Colon (tissue), 2 donors: ENCODE results near the gene CAPZB.

ENCODE experiments used
- FAIRE-seq: peaks from 2 replicates; lab custom pipeline; 2012; peaks lifted over from hg19 to GRCh38; lab: Jason Lieb, UNC
- donor health status: control.
- donor health status: control.

CAPZB gene

DNA sequence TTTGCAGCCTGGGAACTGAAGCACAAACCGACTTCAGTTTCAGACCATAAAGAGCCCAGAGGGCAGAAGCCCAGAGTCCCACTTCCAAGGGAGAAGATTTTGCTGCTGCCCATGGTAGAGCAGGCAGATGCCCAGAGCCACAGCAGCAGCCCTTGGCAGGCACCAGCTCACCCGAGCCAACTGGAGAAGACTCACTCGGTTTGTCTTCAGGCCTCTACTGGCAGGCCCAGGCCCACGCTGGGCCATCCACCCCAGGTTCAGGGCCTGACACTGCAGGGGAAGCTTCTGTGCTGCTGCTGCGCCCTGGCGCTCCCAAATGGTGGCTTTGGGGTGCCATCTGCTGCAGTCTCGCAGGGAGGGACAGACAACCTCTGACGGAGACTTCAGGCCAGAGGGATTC, 139.9 kb downstream of the CAPZB start:
- no peak for FAIRE-seq

DNA sequence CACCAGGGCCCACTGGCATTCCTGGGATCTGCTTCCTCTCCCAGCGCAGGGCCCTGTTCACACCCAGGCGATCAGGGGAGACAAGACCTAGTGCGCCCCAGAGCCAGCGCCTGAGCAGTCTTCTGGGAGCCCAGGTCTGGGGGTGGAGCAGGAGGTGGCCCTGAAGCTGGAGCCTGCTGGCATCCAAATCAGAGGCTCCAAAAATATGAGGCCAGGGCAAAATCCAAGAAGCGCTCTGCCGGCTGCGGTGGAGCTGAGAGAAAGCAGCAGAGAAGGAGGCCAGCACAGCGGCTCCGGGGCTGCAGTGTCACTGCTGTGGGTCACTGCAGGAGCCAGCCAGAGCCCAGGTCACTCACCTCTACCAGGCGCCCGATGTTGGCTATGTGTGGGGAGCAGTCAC, 140.5 kb downstream of the CAPZB start:
- no peak for FAIRE-seq

DNA sequence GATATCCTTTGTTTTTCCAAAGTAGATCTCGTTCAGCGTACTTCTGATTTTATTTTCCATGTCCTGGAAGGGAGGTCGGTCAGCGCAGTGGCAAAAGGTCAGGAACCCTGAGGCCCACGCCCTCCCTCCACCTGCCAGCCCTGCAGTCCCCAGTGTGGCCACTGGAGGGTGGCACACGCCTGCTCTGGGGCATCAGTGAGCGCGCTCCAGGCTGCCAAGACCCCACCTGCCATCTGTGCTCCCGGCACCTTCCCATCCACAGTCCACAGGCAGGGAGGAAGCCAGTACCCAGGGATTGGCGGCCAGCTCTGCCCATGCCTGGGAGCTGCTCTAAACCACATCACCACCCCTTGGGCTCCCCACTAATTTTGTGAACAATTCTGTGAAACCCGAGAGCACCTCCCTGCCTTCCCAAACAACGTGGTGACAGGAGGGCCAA, 140.9 kb downstream of the CAPZB start:
- FAIRE-seq: no peak

DNA sequence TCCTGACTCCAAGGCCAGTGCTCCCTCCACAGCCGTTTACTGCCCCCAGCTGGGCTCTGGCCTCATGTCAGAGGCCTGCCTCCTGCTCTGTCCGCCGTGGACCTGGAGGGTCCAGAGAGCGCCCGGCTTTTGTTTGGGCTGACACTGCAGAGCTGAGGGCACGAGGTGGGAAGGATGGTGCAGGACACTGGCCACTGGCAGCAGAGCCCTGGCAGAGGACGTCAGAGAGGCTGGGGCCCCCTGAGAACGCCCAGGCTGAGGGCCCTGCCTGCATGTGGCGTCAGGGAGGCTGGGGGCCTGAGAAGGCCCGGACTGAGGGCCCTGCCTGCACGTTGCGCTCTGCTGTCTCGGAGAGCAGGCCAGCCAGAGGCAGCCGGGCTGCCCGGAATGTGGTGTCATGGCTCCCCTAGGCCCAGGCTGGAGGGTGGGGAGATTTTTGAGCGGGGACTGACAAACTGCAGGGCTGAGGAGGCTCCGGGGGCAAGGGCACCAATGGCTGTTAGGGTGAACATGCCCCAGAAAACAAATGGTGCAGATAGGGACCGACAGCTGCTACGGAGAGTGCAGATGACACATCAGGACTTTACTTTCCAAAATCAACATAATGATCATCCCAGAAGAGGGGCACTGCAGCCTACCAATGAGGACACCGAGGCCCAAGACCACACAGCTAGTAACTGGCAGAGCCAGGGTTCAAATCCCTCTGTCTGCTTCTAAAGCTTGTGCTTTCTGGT, 141.6 kb downstream of the CAPZB start:
- FAIRE-seq: no peak

DNA sequence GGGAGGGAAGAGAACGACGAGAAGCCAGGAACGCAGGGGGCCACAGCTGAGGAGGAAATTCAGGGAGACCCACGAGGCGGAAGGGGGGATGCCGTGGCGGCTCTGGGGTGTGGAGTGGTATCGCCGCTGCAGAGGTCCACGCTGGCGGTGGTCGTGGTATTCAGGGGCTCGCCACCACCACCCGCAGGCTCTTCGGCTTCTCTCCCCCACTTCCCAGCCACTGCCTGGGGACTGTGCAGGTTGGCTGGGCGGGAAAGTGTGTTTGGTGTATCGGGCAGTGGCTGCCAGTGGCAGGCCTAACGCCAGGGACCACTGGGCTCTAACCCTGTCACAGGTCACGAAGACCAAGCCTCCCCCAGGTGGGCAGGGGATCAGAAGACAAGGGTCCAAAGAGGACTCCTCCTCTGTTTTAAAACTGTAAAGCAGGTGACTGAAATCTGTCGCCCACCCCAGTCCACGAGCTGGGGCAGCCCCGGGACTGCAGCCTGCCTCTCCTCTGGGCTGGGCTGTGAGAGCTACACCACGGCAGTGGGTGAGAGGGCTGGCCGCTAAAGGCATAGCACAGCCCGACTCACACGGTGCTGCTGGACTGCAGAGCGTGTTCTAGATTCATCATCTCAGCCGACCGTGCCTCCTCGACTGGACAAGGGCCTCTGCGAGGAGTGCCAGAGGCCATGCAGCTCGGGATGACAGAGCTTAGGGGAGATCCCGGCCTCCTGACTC, 142.3 kb downstream of the CAPZB start:
- no peak for FAIRE-seq

DNA sequence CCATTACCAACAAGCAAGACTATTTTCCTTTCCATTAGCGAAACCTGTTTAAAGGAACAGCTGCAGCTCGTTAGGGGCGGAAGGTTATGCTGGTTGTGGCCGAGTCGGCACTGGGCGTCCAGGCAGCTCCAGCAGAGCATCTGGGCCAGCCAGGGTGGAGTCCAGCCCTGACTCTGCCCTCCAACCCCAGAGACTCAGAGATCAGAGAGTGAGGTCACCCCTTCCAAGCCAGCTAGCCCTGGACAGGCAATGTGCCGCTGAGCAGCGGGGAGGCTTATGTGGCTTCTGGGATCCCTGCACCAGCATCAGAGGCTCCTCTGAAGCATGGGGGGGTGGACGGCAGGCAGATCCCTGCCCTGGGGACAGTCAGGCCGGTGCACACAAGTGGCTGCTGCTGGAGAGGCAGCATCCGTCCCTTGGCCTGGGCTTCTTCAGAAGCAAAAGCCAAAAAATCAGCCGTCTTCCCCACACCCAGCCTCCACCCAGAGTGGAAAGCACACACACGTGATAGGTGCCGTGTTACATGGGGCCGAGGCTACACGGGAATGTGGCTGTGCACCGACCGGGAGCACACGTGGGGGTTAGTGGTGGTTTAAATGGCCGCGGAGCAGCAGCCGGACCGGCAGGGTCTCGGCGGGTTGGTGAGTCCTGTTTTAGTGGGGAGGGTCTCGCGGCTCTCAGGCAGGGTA, 143.1 kb downstream of the CAPZB start:
- FAIRE-seq: no peak

DNA sequence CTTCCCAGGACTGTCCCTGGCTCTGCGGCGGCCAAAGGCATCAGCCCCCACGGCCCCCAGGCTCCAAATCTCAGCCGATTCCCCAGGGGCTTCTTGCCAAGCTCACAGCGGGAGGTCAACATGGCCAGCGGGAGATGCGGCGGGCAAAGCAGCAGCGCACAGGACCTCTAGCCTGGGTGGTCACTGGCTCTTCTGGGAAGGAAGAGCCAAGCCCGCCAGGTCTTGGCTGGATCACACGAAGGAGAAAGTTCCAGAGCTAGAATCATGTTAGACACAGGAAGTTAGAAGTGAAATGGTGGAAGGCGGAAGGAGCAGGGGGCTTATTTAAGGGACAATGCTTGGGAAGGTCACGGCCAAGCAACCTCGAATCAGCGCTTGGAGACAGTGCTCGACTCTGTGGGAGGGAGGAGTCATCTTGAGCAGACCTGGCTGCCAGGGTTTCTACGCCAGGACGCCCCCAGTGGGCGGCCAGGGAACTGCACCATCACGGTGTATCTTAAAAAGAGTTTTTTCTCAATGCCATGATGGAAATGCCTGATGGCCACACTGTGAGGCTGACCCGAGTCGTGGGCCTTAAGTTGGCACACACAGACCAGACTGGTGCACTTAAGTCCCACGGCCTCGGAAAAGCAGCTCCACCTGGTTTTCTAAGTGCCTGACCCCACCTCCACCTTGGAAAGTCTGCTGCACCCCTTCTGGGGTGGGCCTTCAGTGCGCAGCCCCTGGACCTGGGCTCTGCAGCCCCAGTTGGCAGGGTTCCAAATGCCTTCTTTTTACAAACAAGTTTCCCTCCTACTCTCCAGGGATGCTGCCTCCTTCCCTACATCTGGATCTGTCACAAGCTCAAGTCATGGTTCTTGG, 143.9 kb downstream of the CAPZB start:
- FAIRE-seq: no peak

DNA sequence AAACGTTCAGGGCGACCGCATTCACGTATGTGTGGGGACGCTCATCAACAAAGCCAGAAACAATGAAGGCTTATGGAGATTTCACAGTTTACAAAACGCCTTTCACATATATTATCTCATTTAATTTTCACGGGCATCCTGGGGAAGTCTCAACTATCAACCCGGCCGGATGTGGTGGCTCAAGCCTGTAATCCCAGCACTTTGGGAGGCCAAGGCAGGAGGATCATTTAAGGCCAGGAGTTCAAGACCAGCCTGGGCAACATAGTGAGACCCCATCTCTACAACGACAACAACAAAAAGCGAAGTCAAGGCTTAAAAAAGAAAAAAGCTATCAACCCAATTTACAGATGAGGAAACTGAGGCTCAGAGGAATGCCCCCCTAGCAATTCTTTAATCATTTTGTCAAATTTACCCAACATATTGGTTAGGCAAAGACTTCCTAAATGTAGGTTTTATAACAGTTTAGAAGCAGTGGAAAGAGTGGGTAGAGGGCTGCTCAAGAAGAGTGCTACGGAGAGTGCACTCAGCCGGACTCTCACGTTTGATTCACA, 144.9 kb downstream of the CAPZB start:
- FAIRE-seq: no peak

DNA sequence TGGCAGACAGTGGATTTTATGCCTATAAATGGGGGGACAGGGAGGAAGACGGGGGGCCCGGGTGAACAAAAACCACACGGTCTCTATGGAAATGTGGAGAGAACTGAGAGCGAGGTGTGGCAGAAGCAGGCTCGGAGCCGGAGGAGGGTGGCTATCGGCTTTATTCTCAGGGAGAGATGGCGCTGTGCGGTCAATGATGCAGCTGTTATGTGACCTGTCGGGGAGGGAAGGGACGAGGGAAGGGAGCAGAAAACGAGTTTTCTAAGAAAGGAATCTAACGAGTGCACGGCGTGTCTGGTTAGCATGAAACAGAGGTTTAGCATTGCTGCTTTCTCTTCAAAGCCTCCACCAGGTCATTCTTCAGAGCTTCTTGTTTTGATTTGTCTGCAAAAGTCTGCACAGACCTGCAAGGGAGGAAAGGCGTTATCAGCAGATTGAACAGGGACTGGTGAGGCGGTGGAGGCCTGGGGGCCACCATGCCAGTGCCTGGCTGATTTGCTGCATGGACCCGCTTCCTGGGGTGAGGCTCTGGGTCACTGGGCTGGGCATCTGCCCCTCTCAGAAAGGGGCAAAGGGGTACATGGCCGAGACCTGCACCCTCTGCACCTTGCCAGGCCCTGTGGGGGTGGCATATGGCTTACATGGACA, 146.0 kb downstream of the CAPZB start:
- no peak for FAIRE-seq

DNA sequence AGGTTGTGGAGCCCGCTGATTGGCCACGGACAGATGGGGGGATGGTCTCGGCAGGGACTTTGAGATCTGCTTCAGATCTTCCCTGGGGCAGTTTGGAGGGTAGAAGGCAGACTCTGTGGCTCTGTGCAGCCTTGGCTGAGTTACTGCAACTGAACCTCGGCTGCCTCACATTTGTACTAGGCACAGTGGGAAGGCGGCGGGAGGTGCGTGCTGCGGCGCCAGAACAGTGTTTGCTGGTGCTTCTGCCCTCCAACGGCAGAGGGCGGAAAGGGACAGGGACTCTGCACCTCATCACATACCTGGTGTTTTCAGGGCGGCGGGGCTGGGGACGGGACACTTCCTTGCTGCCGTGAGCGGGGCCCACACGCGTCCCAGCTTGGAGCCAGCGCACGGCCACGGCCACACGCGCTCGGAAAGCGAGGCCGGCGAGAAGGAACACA, 147.0 kb downstream of the CAPZB start:
- no peak for FAIRE-seq

DNA sequence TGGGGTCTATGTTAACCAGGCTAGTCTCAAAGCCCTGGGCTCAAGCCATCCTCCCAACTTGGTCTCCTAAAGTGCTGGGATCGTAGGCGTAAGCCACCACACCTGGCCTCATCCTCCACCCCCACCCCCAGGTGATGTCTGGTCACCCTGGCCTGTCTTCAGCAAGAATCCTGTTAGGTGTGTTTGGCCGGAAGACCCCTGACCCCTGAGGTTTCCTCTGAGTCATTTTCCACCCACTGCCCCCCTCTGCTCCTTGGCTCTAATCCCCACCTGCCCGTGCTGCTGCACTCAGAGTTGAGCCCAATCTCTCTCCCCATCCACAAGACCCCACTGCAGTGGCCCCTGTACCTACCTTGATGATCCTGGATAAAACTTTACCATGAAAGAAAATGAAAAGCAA, 148.1 kb downstream of the CAPZB start:
- no peak for FAIRE-seq

DNA sequence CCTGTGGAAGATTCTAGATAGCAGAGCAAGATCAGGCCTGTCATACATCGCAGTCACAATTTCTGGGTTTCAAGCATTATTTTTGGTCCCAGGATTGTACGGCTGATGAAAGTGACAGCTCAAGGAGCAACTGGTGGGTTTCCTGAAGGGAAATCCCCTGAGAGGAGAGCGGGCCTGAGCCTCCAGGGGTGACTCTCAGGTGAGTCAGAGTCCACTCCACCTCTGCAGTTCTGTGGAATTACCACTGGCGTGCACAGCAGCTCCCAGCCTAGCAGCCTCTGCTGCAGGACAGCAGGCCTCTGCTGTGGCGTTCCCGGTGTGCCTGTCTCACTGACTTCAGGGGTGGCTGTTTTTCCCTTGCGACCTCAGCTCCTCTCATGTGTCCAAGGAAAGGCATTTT, 148.8 kb downstream of the CAPZB start:
- FAIRE-seq: no peak

DNA sequence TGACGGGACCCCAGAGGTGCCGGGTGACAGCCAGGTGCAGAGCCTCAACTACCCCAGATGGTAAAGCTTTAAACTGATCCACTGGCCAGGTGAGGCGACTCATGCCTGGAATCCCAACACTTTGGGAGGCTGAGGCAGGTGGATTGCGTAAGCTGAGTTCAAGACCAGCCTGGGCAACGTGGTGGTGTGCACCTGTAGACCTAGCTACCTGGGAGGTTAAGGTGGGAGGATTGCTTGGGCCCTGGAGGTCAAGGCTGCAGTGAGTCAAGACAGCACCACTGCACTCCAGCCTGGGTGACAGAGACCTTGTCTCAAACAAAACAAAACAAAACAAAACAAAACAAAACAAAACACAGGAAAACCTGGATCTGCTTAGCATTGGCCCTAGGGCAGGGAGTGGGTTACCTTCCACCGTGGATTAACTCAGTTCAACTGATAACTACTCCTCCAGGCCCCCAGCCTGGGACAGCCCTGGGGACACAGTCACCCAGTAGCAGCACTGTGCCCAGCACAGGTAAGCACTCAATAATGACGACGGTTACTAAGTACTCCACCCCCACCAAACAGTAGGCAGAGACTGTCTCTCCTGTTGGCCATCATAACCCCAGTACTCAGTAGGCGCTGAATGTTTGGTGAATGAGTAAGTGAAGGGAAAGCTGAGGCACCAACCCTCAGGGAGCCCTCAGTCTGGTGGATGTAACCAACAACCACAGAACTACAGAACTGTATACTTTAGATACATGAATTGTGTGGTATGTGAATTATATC, 151.6 kb downstream of the CAPZB start:
- no peak for FAIRE-seq

DNA sequence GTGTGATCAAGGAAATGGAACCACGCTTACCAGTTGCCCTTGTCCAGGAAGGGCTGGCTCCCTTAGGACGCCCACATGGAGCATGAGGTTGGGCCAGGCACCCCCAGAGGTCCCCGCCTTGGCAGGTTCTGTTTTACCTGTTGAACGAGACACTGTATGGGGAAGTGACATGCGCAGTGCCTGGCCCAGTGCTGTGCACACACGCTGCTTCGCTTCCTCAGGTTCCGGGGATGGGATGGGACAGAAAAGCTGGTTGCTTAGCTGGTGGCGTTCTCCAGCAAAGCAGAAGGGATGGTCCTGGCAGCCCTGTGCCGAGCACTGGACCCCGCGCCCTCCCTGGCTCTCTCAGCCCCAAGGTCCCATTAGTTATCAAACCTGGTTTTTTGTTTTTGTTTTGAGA, 152.5 kb downstream of the CAPZB start:
- no peak for FAIRE-seq

DNA sequence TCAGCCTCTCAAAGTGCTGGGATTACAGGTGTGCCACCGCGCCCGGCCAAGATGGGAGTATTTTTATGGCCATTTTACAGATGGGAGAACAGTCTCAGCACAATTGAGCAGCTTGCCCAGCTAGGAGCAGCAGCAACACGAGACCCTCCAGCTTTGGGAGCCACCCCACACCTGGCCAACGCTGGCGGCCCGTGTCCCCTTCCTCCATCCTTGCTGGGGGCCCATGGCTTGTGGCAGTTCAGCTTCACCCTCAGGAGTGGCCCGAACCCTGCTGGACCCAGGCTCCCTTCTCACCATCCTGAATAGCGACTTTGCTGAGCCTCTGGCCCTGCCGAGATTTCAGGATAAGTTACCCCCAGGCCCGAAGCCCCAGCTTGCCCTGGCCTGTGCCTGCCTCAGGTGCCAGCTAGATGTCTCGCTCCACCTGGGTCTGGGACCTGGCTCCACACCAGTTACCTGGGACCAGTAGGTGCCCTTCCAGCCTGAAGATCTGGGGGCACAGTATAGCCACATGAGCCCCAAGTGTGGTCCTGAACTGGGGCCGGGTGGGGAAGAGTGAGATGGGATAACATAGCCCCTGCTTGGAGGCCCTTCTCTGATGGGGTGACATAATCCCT, 154.0 kb downstream of the CAPZB start:
- FAIRE-seq: no peak

DNA sequence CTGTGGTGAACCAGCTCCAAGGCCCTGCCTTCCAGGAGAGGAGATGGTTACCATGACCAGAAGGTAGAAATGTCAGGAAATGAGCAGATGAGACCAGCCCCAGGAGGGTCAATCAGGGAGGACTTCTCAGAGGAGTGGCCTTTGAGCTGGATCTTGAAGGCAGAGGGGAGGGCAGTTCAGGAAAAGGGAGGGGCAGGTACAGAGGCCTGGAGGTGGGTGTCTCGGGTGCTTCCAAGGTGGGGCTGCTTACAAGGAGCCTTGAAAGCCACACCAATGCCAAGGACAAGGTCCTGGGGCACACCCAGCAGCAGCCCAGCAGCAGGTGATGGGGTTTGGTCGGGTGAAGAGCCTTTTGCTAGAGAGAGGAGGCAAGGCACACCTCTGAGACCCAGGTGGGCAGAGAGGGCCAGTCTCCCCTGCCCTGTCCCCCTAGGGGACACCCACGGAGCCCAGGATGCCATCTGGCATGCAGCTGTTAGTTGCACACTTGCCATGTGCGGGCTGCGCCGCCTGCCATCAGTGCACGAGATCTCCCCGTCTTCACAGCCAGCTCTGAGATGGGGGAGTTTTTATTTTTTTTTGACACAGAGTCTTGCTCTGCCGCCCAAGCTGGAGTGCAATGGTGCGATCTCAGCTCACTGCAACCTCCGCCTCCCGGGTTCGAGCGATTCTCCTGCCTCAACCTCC, 154.7 kb downstream of the CAPZB start:
- no peak for FAIRE-seq

DNA sequence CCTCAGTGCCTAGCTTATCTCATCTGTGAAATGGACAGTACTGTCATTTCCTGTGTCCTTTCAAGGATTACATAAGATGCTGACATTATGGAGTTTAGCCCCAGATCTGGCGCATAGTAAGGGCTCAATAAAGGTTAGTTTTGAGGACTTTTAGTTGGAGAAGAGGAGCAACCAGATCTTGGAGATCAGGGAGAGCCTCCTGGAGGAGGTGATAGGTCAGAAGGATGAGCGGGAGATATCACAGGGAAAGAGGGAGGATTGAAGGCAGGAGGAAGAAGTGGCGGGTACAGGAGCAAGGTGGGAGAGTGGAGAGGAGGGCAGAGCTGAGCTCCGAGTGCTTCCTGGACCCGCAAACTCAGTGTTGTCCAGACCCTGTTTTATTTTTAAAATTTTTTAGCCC, 155.7 kb downstream of the CAPZB start:
- FAIRE-seq: no peak

DNA sequence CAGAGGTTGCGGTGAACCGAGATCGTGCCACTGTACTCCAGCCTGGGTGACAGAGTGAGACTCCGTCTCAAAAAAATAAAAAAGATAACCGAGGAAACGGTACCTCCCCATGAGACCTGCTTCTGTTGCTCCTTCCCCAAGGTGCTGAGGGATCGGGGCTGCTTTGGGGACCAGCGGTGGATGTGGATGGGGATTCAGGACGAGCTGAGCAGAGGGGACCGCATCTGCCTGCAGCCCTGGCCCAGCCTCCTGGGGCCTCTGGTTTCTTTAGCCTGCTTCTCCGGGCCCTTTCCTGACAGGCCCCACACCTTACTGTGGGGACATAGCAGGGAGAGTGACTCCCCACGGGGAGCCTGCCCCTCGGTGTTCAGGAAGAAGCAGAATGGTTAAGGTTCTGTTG, 156.2 kb downstream of the CAPZB start:
- no peak for FAIRE-seq

DNA sequence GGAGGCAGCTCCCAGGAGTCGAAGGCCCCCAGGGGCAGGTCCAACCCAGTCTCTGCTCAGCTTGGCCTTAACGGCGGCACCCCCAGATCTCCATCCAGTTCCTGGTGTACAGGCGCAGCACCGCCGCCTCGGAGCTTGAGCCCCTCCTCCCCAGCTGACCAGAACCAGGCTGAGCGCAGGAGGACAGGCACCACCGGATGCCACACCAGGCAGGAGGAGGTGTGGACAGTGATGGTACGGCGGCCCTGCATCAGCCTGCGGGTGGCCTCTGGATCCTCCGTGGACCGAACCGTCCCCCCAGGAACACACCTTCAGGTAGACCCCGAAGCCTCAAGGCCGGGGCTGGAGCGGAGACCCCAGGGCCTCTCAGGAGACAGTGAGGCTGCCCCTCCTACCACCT, 156.9 kb downstream of the CAPZB start:
- FAIRE-seq: no peak

DNA sequence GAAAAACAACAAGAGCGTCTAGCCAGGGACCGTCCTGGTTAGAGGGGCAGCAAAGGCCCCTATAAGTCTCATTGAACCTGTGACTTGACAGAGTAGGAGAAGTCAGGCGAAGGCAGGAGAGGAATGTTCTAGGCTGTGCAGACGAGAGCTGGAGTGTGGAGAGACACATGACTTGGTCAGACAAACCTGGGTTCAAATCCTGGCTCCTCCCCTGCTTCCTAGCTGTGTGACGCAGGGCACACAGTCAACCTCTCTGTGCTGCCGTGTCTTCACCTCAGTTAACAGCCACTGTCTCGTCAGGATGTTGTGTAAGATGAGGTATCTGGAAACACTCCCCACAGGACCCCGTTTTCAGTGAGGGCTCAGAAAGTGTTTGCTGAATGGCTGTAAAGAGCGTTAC, 157.6 kb downstream of the CAPZB start:
- no peak for FAIRE-seq
